ENCODE data around the gene TPPP.

GRCh38 chr5:661891-662750, 31.0 kb downstream of the TPPP start:
- TF ChIP-seq CTCF (conservative IDR thresholded peaks at IDR 0.05; ENCODE audit: low read length) (no peak), EZH2phosphoT487 (IDR thresholded peaks at IDR 0.05; ENCODE audit: borderline replicate concordance) (no peak)

Data from Loucy (cell line).